Lower leg skin (tissue), 3 donors: ENCODE results near the gene DHRS11.

Experiments
- POLR2A ChIP-seq, 2 donors: fragments of 450-650 bp; IDR thresholded peaks; one replicate each; pipeline ENCODE4 v1.6.1; 2016 to 2017; ENCODE audit warnings: antibody characterized with exemption in 2 of 2, mild to moderate bottlenecking in 1 of 2, moderate library complexity in 1 of 2
- TF ChIP-seq, protein P1 (sequence below), 3 donors: fragments of 450-650 bp; IDR thresholded peaks; one replicate each; pipeline ENCODE4 v1.5.1; 2016; ENCODE audit warnings: antibody characterized with exemption in 3 of 3, mild to moderate bottlenecking in 3 of 3, moderate library complexity in 2 of 3

DNA sequence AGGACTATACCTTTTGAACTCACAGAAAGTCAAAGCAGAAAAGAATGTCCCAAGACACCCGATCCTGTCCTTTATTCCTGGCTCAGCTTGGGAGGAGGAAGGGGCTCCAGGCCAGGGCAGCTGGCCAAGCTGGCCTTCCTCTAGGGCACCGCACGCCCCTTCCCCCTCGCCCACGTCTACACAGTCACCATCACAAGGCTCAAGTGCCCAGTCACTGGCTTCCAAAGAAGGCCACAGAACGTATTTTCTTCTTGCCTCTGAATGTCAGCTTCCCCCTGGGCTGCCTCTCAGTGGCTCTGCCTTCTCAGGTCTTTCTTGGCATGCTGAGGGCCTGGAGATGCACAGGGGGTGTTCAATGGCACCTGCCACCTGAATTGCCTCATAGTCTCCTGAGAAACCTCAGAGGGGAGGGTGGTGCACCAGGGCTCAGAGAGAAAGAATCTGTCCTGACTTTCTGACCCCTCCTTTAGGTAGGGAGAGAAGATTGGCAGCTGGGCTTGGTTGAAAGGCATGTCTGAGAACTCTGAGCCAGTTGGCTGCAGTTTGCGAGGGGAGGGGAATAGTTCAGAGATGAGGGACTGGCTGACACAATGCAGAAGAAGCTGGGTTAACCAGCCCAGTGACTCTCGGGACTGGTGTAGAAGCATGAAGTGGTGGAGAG is 2.1 kb downstream of the DHRS11 start:
- TF ChIP-seq, protein P1, sequence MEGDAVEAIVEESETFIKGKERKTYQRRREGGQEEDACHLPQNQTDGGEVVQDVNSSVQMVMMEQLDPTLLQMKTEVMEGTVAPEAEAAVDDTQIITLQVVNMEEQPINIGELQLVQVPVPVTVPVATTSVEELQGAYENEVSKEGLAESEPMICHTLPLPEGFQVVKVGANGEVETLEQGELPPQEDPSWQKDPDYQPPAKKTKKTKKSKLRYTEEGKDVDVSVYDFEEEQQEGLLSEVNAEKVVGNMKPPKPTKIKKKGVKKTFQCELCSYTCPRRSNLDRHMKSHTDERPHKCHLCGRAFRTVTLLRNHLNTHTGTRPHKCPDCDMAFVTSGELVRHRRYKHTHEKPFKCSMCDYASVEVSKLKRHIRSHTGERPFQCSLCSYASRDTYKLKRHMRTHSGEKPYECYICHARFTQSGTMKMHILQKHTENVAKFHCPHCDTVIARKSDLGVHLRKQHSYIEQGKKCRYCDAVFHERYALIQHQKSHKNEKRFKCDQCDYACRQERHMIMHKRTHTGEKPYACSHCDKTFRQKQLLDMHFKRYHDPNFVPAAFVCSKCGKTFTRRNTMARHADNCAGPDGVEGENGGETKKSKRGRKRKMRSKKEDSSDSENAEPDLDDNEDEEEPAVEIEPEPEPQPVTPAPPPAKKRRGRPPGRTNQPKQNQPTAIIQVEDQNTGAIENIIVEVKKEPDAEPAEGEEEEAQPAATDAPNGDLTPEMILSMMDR (IDR thresholded peaks at IDR 0.05): no peak
- TF ChIP-seq POLR2A (IDR thresholded peaks at IDR 0.05): no peak
